ENCODE data around the gene BCAS3.
A peak's percentile ranks its signal among the peaks of the same experiment; 100 is the strongest.

The BCAS3 gene

GRCh38 chr17:61398721-61399130 lies 721.1 kb downstream of the BCAS3 start:
- Histone ChIP-seq H3K4me3 (ENCODE audit: low read length) (peak overlapping the region; percentile 36), H3K36me3 (ENCODE audit: control insufficient read depth, insufficient read depth, low read length) (no peaks in the 10 kb centered on the region), H3K4me1 (ENCODE audit: control insufficient read depth, insufficient read depth, low read length) (peaks cover under 1% of the 10 kb centered on the region), H3K27ac (ENCODE audit: low read depth, low read length) (no peak overlapping the region), H3K27me3 (ENCODE audit: control insufficient read depth, insufficient read depth, low read length) (peaks cover 51% of the 10 kb centered on the region), H3K9ac (ENCODE audit: low read length) (no peak overlapping the region)

GRCh38 chr17:61399131-61400065 lies 721.7 kb downstream of the BCAS3 start, which contains the start of gene TBX2:
Gene TBX2 (plus strand): TSS chr17:61399843. CDS start chr17:61400177, 334 bp downstream.
- Histone ChIP-seq H3K4me1 (ENCODE audit: control insufficient read depth, insufficient read depth, low read length) (peaks cover 5% of the 10 kb centered on the region), H3K4me3 (ENCODE audit: low read length) (peak within 1 kb of the TSS; percentile 47), H3K27ac (ENCODE audit: low read depth, low read length) (no peak within 1 kb of the TSS), H3K27me3 (ENCODE audit: control insufficient read depth, insufficient read depth, low read length) (peaks cover 57% of the 10 kb centered on the region), H3K36me3 (ENCODE audit: control insufficient read depth, insufficient read depth, low read length) (no peaks in the 10 kb centered on the region), H3K9ac (ENCODE audit: low read length) (no peak within 1 kb of the TSS)

GRCh38 chr17:61400066-61400716 lies 722.5 kb downstream of the BCAS3 start:
- no peak overlapping the region for H3K27ac ChIP-seq (ENCODE audit: low read depth, low read length)
- H3K4me3 ChIP-seq (ENCODE audit: low read length): peak overlapping the region; percentile 47
- H3K36me3 ChIP-seq (ENCODE audit: control insufficient read depth, insufficient read depth, low read length): no peaks in the 10 kb centered on the region
- H3K27me3 ChIP-seq (ENCODE audit: control insufficient read depth, insufficient read depth, low read length): peaks cover 63% of the 10 kb centered on the region
- H3K9ac ChIP-seq (ENCODE audit: low read length): no peak overlapping the region
- H3K4me1 ChIP-seq (ENCODE audit: control insufficient read depth, insufficient read depth, low read length): peaks cover 8% of the 10 kb centered on the region

- Histone ChIP-seq H3K27me3 (ENCODE audit: control insufficient read depth, insufficient read depth, low read length) (peaks cover 69% of the 10 kb centered on the region), H3K27ac (ENCODE audit: low read depth, low read length) (no peak overlapping the region), H3K4me3 (ENCODE audit: low read length) (peak overlapping the region; percentile 47), H3K4me1 (ENCODE audit: control insufficient read depth, insufficient read depth, low read length) (peaks cover 8% of the 10 kb centered on the region), H3K36me3 (ENCODE audit: control insufficient read depth, insufficient read depth, low read length) (no peaks in the 10 kb centered on the region), H3K9ac (ENCODE audit: low read length) (no peak overlapping the region)
These were observed 723.2 kb downstream of the BCAS3 start for GRCh38 chr17:61400717-61401388.

- peak overlapping the region; percentile 47 for H3K4me3 ChIP-seq (ENCODE audit: low read length)
- peaks cover 8% of the 10 kb centered on the region for H3K4me1 ChIP-seq (ENCODE audit: control insufficient read depth, insufficient read depth, low read length)
- H3K9ac ChIP-seq (ENCODE audit: low read length): no peak overlapping the region
- no peak overlapping the region for H3K27ac ChIP-seq (ENCODE audit: low read depth, low read length)
- peaks cover 70% of the 10 kb centered on the region for H3K27me3 ChIP-seq (ENCODE audit: control insufficient read depth, insufficient read depth, low read length)
- no peaks in the 10 kb centered on the region for H3K36me3 ChIP-seq (ENCODE audit: control insufficient read depth, insufficient read depth, low read length)
These were observed 723.9 kb downstream of the BCAS3 start for GRCh38 chr17:61401389-61402072.

GRCh38 chr17:61402073-61402541 lies 724.5 kb downstream of the BCAS3 start:
- H3K27me3 ChIP-seq (ENCODE audit: control insufficient read depth, insufficient read depth, low read length): peaks cover 66% of the 10 kb centered on the region
- H3K4me3 ChIP-seq (ENCODE audit: low read length): peak overlapping the region; percentile 0
- H3K27ac ChIP-seq (ENCODE audit: low read depth, low read length): no peak overlapping the region
- H3K4me1 ChIP-seq (ENCODE audit: control insufficient read depth, insufficient read depth, low read length): peaks cover 8% of the 10 kb centered on the region
- H3K9ac ChIP-seq (ENCODE audit: low read length): no peak overlapping the region
- H3K36me3 ChIP-seq (ENCODE audit: control insufficient read depth, insufficient read depth, low read length): no peaks in the 10 kb centered on the region

- no peak overlapping the region for H3K9ac ChIP-seq (ENCODE audit: low read length)
- peak overlapping the region; percentile 43 for H3K4me3 ChIP-seq (ENCODE audit: low read length)
- H3K36me3 ChIP-seq (ENCODE audit: control insufficient read depth, insufficient read depth, low read length): no peaks in the 10 kb centered on the region
- H3K4me1 ChIP-seq (ENCODE audit: control insufficient read depth, insufficient read depth, low read length): peaks cover 8% of the 10 kb centered on the region
- H3K27me3 ChIP-seq (ENCODE audit: control insufficient read depth, insufficient read depth, low read length): peaks cover 65% of the 10 kb centered on the region
- H3K27ac ChIP-seq (ENCODE audit: low read depth, low read length): no peak overlapping the region
These were observed 725.5 kb downstream of the BCAS3 start for GRCh38 chr17:61402978-61403800.

GRCh38 chr17:61403801-61404662 lies 726.4 kb downstream of the BCAS3 start:
- H3K9ac ChIP-seq (ENCODE audit: low read length): no peak overlapping the region
- no peaks in the 10 kb centered on the region for H3K36me3 ChIP-seq (ENCODE audit: control insufficient read depth, insufficient read depth, low read length)
- H3K27me3 ChIP-seq (ENCODE audit: control insufficient read depth, insufficient read depth, low read length): peaks cover 66% of the 10 kb centered on the region
- H3K27ac ChIP-seq (ENCODE audit: low read depth, low read length): no peak overlapping the region
- peaks cover 8% of the 10 kb centered on the region for H3K4me1 ChIP-seq (ENCODE audit: control insufficient read depth, insufficient read depth, low read length)
- peak overlapping the region; percentile 48 for H3K4me3 ChIP-seq (ENCODE audit: low read length)

- H3K36me3 ChIP-seq (ENCODE audit: control insufficient read depth, insufficient read depth, low read length): no peaks in the 10 kb centered on the region
- H3K9ac ChIP-seq (ENCODE audit: low read length): no peak overlapping the region
- peaks cover 8% of the 10 kb centered on the region for H3K4me1 ChIP-seq (ENCODE audit: control insufficient read depth, insufficient read depth, low read length)
- peak overlapping the region; percentile 48 for H3K4me3 ChIP-seq (ENCODE audit: low read length)
- H3K27me3 ChIP-seq (ENCODE audit: control insufficient read depth, insufficient read depth, low read length): peaks cover 66% of the 10 kb centered on the region
- no peak overlapping the region for H3K27ac ChIP-seq (ENCODE audit: low read depth, low read length)
These were observed 726.9 kb downstream of the BCAS3 start for GRCh38 chr17:61404663-61404912.

- no peak overlapping the region for H3K9ac ChIP-seq (ENCODE audit: low read length)
- H3K27me3 ChIP-seq (ENCODE audit: control insufficient read depth, insufficient read depth, low read length): peaks cover 70% of the 10 kb centered on the region
- no peaks in the 10 kb centered on the region for H3K36me3 ChIP-seq (ENCODE audit: control insufficient read depth, insufficient read depth, low read length)
- peak overlapping the region; percentile 48 for H3K4me3 ChIP-seq (ENCODE audit: low read length)
- no peak overlapping the region for H3K27ac ChIP-seq (ENCODE audit: low read depth, low read length)
- peaks cover 8% of the 10 kb centered on the region for H3K4me1 ChIP-seq (ENCODE audit: control insufficient read depth, insufficient read depth, low read length)
These were observed 727.4 kb downstream of the BCAS3 start for GRCh38 chr17:61404913-61405685.

Measured in rectal smooth muscle tissue (tissue), 1 donor.